ENCODE measurements around the gene NDRG3.

NDRG3 gene

GRCh38 chr20:36687850-36688249 lies 58.0 kb downstream of the NDRG3 start:
- no peaks in the 10 kb centered on the region for H4K20me1 ChIP-seq (ENCODE audit: low read depth, low read length)
- TF ChIP-seq CTCF (IDR thresholded peaks at IDR 0.05; ENCODE audit: insufficient read depth, low read length, poor library complexity, severe bottlenecking) (no peak), EZH2phosphoT487 (conservative IDR thresholded peaks at IDR 0.05; ENCODE audit: low read length) (no peak)
- H3K9me2 ChIP-seq (replicated peaks; ENCODE audit: insufficient read depth, low read length), result no peaks in the 10 kb centered on the region
- H3K27ac ChIP-seq (ENCODE audit: low read depth, low read length), result no peak overlapping the region
- no peak overlapping the region for H3K9ac ChIP-seq (ENCODE audit: low read length)
- H3K9me3 ChIP-seq (ENCODE audit: insufficient read depth, low read length), result no peaks in the 10 kb centered on the region
- no peaks in the 10 kb centered on the region for H3K27me3 ChIP-seq (ENCODE audit: low read length)
- H2AFZ ChIP-seq (ENCODE audit: low read depth, low read length, severe bottlenecking), result no peak overlapping the region
- no peaks in the 10 kb centered on the region for H3K36me3 ChIP-seq (ENCODE audit: low read length)
- H3K4me2 ChIP-seq (ENCODE audit: low read depth, low read length, poor library complexity, severe bottlenecking), result no peak overlapping the region
- no peaks in the 10 kb centered on the region for H3F3A ChIP-seq (ENCODE audit: insufficient read depth)
- H3K79me2 ChIP-seq (ENCODE audit: insufficient read depth, low read length), result no peaks in the 10 kb centered on the region
- H3K4me3 ChIP-seq (ENCODE audit: insufficient read depth, low read length, poor library complexity, severe bottlenecking), result no peak overlapping the region

DNA sequence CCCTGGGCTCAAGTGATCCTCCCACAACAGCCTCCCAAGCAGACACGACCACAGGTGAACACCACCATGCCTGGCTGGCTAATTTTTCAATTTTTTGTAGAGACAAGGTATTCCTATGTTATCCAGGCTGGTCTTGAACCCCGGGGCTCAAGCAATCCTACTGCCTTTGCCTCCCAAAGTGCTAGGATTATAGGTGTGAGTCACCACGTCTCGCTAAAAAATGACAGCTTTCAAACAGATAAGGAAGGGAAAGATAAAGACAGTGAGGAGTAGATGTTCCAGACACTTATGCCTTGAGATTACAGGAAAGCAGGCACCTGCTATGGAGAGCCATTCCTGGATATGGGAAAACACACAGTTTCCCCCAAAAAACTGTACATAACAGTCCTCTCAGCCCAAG lies 58.9 kb downstream of the NDRG3 start:
- Histone ChIP-seq H3K9ac (ENCODE audit: low read length) (no peak overlapping the region), H3K9me2 (replicated peaks; ENCODE audit: insufficient read depth, low read length) (no peaks in the 10 kb centered on the region), H3K79me2 (ENCODE audit: insufficient read depth, low read length) (no peaks in the 10 kb centered on the region), H3K27ac (ENCODE audit: low read depth, low read length) (no peak overlapping the region), H4K20me1 (ENCODE audit: low read depth, low read length) (no peaks in the 10 kb centered on the region), H2AFZ (ENCODE audit: low read depth, low read length, severe bottlenecking) (no peak overlapping the region), H3K4me3 (ENCODE audit: insufficient read depth, low read length, poor library complexity, severe bottlenecking) (no peak overlapping the region), H3K9me3 (ENCODE audit: insufficient read depth, low read length) (no peaks in the 10 kb centered on the region), H3F3A (ENCODE audit: insufficient read depth) (no peaks in the 10 kb centered on the region), H3K4me2 (ENCODE audit: low read depth, low read length, poor library complexity, severe bottlenecking) (no peak overlapping the region), H3K27me3 (ENCODE audit: low read length) (no peaks in the 10 kb centered on the region), H3K36me3 (ENCODE audit: low read length) (no peaks in the 10 kb centered on the region)
- TF ChIP-seq CTCF (IDR thresholded peaks at IDR 0.05; ENCODE audit: insufficient read depth, low read length, poor library complexity, severe bottlenecking), result no peak
- TF ChIP-seq EZH2phosphoT487 (conservative IDR thresholded peaks at IDR 0.05; ENCODE audit: low read length), result no peak

GRCh38 chr20:36686504-36686903 lies 59.4 kb downstream of the NDRG3 start:
- no peak overlapping the region for H3K4me3 ChIP-seq (ENCODE audit: insufficient read depth, low read length, poor library complexity, severe bottlenecking)
- no peaks in the 10 kb centered on the region for H3K36me3 ChIP-seq (ENCODE audit: low read length)
- H3K9ac ChIP-seq (ENCODE audit: low read length), result no peak overlapping the region
- H3K9me3 ChIP-seq (ENCODE audit: insufficient read depth, low read length), result no peaks in the 10 kb centered on the region
- no peaks in the 10 kb centered on the region for H3K27me3 ChIP-seq (ENCODE audit: low read length)
- TF ChIP-seq EZH2phosphoT487 (conservative IDR thresholded peaks at IDR 0.05; ENCODE audit: low read length) (no peak), CTCF (IDR thresholded peaks at IDR 0.05; ENCODE audit: insufficient read depth, low read length, poor library complexity, severe bottlenecking) (no peak)
- no peaks in the 10 kb centered on the region for H3K79me2 ChIP-seq (ENCODE audit: insufficient read depth, low read length)
- H4K20me1 ChIP-seq (ENCODE audit: low read depth, low read length), result no peaks in the 10 kb centered on the region
- no peaks in the 10 kb centered on the region for H3F3A ChIP-seq (ENCODE audit: insufficient read depth)
- H3K9me2 ChIP-seq (replicated peaks; ENCODE audit: insufficient read depth, low read length), result no peaks in the 10 kb centered on the region
- H2AFZ ChIP-seq (ENCODE audit: low read depth, low read length, severe bottlenecking), result no peak overlapping the region
- no peak overlapping the region for H3K4me2 ChIP-seq (ENCODE audit: low read depth, low read length, poor library complexity, severe bottlenecking)
- no peak overlapping the region for H3K27ac ChIP-seq (ENCODE audit: low read depth, low read length)

GRCh38 chr20:36684747-36685146 lies 61.1 kb downstream of the NDRG3 start:
- Histone ChIP-seq H3K79me2 (ENCODE audit: insufficient read depth, low read length) (no peaks in the 10 kb centered on the region), H3K4me2 (ENCODE audit: low read depth, low read length, poor library complexity, severe bottlenecking) (no peak overlapping the region), H3F3A (ENCODE audit: insufficient read depth) (no peaks in the 10 kb centered on the region), H3K27me3 (ENCODE audit: low read length) (no peaks in the 10 kb centered on the region), H3K36me3 (ENCODE audit: low read length) (no peaks in the 10 kb centered on the region), H3K9me3 (ENCODE audit: insufficient read depth, low read length) (no peaks in the 10 kb centered on the region), H3K9ac (ENCODE audit: low read length) (no peak overlapping the region), H3K9me2 (replicated peaks; ENCODE audit: insufficient read depth, low read length) (no peaks in the 10 kb centered on the region), H2AFZ (ENCODE audit: low read depth, low read length, severe bottlenecking) (no peak overlapping the region), H3K4me3 (ENCODE audit: insufficient read depth, low read length, poor library complexity, severe bottlenecking) (no peak overlapping the region), H3K27ac (ENCODE audit: low read depth, low read length) (no peak overlapping the region), H4K20me1 (ENCODE audit: low read depth, low read length) (no peaks in the 10 kb centered on the region)
- TF ChIP-seq EZH2phosphoT487 (conservative IDR thresholded peaks at IDR 0.05; ENCODE audit: low read length), result no peak
- TF ChIP-seq CTCF (IDR thresholded peaks at IDR 0.05; ENCODE audit: insufficient read depth, low read length, poor library complexity, severe bottlenecking), result no peak
